GM18499 (cell line): ENCODE measurements around the gene FCRL2.
"Not testable (repeated sequence)": the region's sequence is repeated elsewhere in the genome, so short reads cannot be mapped to it uniquely, and the experiment has no call there.

Experiments used
- ATAC-seq: cut with Tn5 transposase; IDR thresholded peaks from one replicate; pipeline ENCODE4 v1.9.1; 2021; ENCODE audit warnings: moderate number of reproducible peaks; ENCODE audit not compliant: insufficient read depth, unreplicated experiment

Gene FCRL2

DNA sequence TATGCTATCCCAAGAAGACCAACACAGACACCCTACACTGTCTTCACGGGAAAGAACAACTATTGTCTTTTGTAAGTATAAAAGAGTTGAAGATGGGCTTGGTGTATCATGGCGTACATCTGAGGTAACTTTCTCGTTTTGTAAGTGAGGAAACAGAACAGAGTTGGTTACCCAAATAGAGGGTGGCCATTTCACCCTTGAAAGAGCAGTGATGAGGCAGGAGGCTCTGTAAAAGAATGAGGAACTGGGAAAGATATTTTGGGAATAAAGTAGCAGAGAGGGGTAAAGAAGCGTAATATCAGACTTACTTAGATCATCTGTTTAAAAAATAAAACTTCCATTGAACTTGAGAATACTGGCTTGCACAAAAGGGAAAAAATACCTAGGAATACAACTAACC lies 18.9 kb downstream of the FCRL2 start:
- no peak for ATAC-seq

DNA sequence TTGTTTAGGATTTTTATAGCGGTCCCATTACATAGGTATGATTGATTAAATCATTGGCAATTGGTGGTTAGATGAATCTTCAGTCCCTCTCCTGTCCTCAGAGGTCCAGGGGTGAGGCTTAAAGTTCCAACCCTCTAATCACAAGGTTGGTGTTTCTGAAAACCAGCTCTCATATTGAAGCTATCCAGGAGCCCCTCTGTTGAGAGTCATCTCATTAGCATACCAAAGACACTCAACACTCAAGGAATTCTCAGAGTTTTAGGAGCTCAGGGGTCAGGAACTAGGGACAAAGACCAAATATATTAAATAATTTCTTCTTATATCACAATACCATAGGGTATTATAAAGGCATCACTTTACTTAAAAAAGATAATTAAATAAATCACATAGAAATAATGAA lies 23.3 kb downstream of the FCRL2 start:
- no peak for ATAC-seq

DNA sequence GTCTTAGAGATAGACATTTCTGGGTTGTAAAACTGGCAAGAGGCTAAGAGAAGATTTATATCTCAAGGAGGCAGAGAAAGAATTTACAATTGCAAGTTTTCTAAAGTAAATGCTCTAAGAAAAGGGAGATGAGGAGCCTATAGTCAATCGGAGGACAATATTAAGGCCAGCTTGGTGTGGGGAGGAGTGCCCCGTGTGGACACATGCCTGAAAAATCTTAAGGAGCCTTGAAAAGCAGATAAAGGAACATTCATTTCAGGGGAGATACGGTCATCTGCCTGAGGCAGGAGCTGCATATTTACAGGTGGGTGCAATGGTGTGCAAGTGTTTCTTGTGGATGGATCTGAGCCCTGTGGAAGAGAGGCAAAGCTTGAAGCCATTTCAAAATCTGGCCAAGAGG lies 25.6 kb downstream of the FCRL2 start:
- no peak for ATAC-seq

GRCh38 chr1:157748262-157748817 lies 28.6 kb downstream of the FCRL2 start:
- ATAC-seq, result no peak

DNA sequence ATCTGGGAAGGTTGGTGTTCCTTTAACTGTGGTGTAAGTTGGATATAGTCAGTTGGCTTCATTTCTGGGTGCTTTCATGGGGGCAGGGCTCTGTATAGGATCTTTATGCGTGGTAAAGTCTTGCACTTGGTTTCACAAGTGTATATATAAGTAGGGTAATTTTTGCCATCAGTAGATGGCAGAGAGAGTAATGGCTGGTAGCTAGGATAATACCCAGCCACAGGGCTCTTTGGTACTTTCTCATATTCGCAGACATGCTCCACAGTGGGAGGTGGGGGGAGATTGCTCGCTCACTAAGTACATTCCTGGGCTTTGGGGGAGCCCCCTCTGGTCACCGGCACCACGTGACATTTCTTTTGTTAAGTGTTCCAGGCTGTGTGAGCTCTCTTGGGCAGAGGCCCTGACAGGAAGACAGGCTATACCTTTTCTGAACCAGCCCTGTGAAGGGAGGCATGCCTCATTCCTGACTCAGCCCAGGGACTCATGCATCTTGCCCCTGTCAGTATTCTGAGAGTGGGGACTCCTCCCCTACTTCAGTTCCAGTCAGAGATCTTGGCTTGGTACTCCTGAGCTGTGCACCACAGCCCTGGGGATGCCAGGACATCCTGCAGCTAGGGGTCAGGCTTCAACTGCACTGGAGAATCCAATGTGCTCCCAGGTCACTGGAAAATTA lies 37.6 kb downstream of the FCRL2 start:
- ATAC-seq, result no peak

- ATAC-seq, result not testable (repeated sequence)
These were observed 40.9 kb downstream of the FCRL2 start for GRCh38 chr1:157735991-157736390.

GRCh38 chr1:157734321-157734720 lies 42.6 kb downstream of the FCRL2 start:
- ATAC-seq, result no peak

DNA sequence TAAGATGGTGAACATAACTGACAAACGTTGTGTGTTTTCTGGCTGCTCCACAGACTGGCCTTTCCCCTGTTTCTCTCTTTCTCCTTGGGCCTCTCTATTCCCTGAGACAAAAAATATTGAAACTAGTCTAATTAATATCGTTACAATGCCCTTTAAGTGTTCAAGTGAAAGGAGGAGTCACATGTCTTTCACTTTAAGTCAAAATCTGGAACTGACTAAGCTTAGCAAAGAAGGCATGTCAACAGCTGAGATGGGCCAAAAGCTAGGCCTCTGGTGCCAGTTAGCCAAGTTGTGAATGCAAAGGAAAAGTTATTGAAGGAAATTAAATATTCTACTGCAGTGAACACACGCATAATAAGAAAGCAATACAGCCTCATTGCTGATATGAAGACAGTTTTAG lies 44.2 kb downstream of the FCRL2 start:
- ATAC-seq, result no peak

DNA sequence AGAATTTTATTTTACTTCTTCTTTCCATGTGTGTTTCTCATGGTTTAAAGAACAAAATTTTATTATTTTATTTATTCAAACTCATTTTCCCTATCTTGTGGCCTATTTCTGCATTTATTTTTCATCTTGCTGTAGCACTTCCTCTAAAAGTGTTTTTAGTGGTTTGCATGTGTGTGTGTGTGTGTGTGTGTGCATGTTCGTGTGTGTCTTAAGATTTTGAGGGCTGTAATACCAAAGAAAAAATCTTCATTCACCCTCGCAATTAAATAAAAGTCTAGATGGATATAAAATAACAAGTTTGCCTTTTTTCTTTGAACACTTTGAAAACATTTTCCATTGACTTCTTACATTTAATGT lies 51.7 kb downstream of the FCRL2 start:
- no peak for ATAC-seq

- no peak for ATAC-seq
These were observed 52.3 kb downstream of the FCRL2 start for GRCh38 chr1:157724537-157725220.

DNA sequence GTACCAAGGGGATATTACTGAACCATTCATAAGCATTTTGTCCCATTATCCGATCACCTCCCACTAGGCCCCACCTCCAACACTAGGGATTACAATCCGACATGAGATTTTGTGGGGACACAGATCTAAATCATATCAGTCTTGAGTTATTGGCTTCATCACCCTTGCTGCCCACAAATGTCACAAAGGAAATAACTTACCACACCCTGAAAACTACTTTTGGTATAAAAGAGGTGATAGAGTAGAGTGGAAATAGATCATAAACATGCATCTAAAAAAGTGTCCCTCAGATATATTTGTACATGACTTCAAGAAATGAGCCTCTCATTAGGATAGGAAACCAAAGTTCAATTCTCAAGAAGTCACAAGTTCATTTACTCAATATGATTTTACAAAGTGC lies 53.8 kb downstream of the FCRL2 start:
- ATAC-seq, result no peak

GRCh38 chr1:157721985-157722384 lies 54.9 kb downstream of the FCRL2 start:
- ATAC-seq, result no peak

- no peak for ATAC-seq
These were observed 61.2 kb downstream of the FCRL2 start for GRCh38 chr1:157715736-157716135.

- no peak for ATAC-seq
These were observed 65.1 kb downstream of the FCRL2 start for GRCh38 chr1:157711802-157712201.

DNA sequence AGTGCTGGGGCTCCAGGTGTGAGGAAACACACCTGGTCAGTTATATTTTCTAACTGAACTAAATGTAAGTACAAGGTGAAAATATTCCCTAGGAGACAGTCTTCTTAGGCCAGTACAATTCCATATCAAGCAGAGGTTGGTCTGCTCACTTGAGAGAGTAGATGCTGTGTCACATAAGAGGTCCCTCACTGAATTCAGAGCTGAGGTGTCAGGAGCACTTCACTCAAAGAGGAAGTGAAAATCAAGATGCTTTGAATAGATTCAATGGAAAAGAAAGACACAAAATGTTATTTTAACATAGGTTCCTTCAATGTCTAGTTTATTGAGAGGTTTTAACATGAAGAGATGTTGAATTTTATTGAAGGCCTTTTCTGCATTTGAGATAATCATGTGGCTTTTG lies 72.1 kb downstream of the FCRL2 start:
- ATAC-seq, result no peak

DNA sequence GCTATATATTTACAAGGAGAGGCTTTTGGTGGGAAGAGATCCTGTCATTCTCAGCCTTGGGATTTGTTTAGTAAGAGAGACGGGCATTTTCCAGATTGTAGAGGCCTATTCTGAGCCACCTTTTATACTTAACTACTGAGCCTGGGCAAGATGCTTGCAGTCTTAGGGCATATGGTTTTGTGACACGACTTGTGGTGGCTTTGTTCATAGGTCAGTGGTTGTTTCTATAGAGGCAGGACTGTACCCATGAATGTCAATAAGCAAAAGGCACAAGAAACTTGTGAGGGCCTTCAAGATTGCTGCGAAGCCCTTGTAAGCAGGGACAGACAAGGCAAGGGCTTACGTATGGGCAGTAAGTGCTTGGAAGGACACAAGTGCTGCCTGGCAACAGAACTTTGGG lies 73.0 kb downstream of the FCRL2 start:
- ATAC-seq, result no peak

GRCh38 chr1:157702308-157702825 lies 74.6 kb downstream of the FCRL2 start:
- ATAC-seq, result no peak

DNA sequence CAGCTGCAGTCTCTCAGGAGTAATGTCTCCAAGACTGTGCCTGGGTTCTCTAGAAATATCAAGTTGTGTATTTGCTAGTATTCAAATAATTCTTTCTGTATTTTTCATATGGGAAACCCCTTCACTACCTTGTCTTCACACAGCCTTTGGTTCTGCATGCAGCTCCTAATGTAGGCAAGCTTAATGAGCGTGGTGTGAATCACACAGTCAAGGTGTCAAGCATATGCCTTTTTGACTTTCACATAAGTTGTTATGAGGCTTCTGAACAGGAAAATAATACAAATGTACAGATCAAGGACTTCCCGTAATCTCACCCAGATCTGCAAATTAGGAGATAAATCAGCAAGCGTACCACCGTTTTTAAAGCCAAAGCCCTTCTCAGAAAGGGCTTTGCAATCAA lies 76.2 kb downstream of the FCRL2 start, which contains the start of gene FCRL3:
FCRL3 (minus strand) TSS at position 38 of the 400 bp plus-strand sequence. CDS start 280 bp downstream, outside the sequence.
- ATAC-seq, result no peak

GRCh38 chr1:157700305-157700704 lies 76.6 kb downstream of the FCRL2 start:
- ATAC-seq, result no peak

GRCh38 chr1:157697781-157698569 lies 79.0 kb downstream of the FCRL2 start:
- ATAC-seq, result no peak
